Activated CD8-positive, alpha-beta T cell treated with anti-CD3 and anti-CD28 coated beads, Interleukin-2, amount 10 ng/mL, durations not matched to agents 7 days and 5 days (primary cell): ENCODE data around the gene TSPO. TPM values are rescaled to one million over a fixed set of nuclear protein-coding genes. Genes with fewer than 3 reads are reported as not detected.
"Not testable (repeated sequence)": the region's sequence is repeated elsewhere in the genome, so short reads cannot be mapped to it uniquely, and the experiment has no call there.

Source experiments
- ATAC-seq: fragments of 150-1000 bp; cut with Tn5 transposase; one replicate; pipeline ENCODE4 v1.10.0; 2021; ENCODE audit warnings: moderate library complexity
- CTCF ChIA-PET: fragments of 350-600 bp; sonication (Branson Sonifier 250); formaldehyde crosslinking; loops from one replicate; lab custom pipeline; 2021; ENCODE audit warnings: antibody characterized with exemption; lab: Charles Lee
- POLR2A ChIA-PET: fragments of 350-600 bp; sonication (Branson Sonifier 250); formaldehyde crosslinking; loops from one replicate; lab custom pipeline; 2021; ENCODE audit warnings: antibody characterized with exemption; lab: Charles Lee
- DNase-seq: peaks from one replicate; pipeline ENCODE4 v3.0.0-alpha.2; 2020
- H3K27ac Mint-ChIP-seq: one replicate; pipeline ENCODE4 v1.8.0; 2021; ENCODE audit warnings: mild to moderate bottlenecking, mixed read lengths
- H3K27me3 Mint-ChIP-seq: one replicate; pipeline ENCODE4 v1.8.0; 2021; ENCODE audit warnings: low read depth, mixed read lengths
- H3K36me3 Mint-ChIP-seq: one replicate; pipeline ENCODE4 v1.8.0; 2021; ENCODE audit warnings: low read depth, mixed read lengths
- H3K4me1 Mint-ChIP-seq: one replicate; pipeline ENCODE4 v1.8.0; 2021; ENCODE audit warnings: low read depth, mixed read lengths
- H3K4me3 Mint-ChIP-seq: one replicate; pipeline ENCODE4 v1.8.0; 2021; ENCODE audit warnings: mild to moderate bottlenecking, mixed read lengths
- H3K9me3 Mint-ChIP-seq: one replicate; pipeline ENCODE4 v1.8.0; 2022; ENCODE audit warnings: mixed read lengths; ENCODE audit not compliant: insufficient read depth
- total RNA-seq, 2 experiments: library from RNA; stranded (reverse); gene quantifications; one replicate each; pipeline ENCODE4 v1.2.3, GENCODE V29; 2021

The TSPO gene
- total RNA-seq, 2 experiments from 2014 or later, result 90.0 to 91.8 TPM

GRCh38 chr22:43134553-43134952 lies 16.8 kb upstream of the TSPO start:
- H3K4me3 Mint-ChIP-seq, result no peak overlapping the region
- no peaks in the 10 kb centered on the region for H3K4me1 Mint-ChIP-seq
- H3K9me3 Mint-ChIP-seq, result no peaks in the 10 kb centered on the region
- POLR2A ChIA-PET, result interaction anchor here (0.6 kb wide), 1 partner anchor 12 kb away, joined by 4 read pairs; no protein-coding TSS in a partner anchor
- DNase-seq (no peak), ATAC-seq (no peak)
- H3K27ac Mint-ChIP-seq, result no peak overlapping the region
- CTCF ChIA-PET, result no interaction called here
- H3K27me3 Mint-ChIP-seq, result no peaks in the 10 kb centered on the region
- peaks cover 30% of the 10 kb centered on the region for H3K36me3 Mint-ChIP-seq

GRCh38 chr22:43135565-43135964 lies 15.8 kb upstream of the TSPO start:
- peaks cover 35% of the 10 kb centered on the region for H3K36me3 Mint-ChIP-seq
- CTCF ChIA-PET, result interaction anchor here (1.1 to 2.7 kb wide), 3 partner anchors 8 to 37 kb away, joined by 3 to 6 read pairs (median 3); partner anchors contain the start of gene MCAT
- H3K4me1 Mint-ChIP-seq, result no peaks in the 10 kb centered on the region
- no peak overlapping the region for H3K4me3 Mint-ChIP-seq
- no peak overlapping the region for H3K27ac Mint-ChIP-seq
- no peak for DNase-seq
- ATAC-seq, result no peak
- POLR2A ChIA-PET, result no interaction called here
- no peaks in the 10 kb centered on the region for H3K27me3 Mint-ChIP-seq
- H3K9me3 Mint-ChIP-seq, result no peaks in the 10 kb centered on the region

- H3K4me1 Mint-ChIP-seq, result peaks cover 5% of the 10 kb centered on the region
- no peaks in the 10 kb centered on the region for H3K9me3 Mint-ChIP-seq
- peaks cover 41% of the 10 kb centered on the region for H3K36me3 Mint-ChIP-seq
- ChIA-PET POLR2A (no interaction called here), CTCF (interaction anchor here (0.6 to 2.7 kb wide), 8 partner anchors 8 to 52 kb away, joined by 3 to 6 read pairs (median 3); partner anchors contain the start of gene MCAT)
- no peaks in the 10 kb centered on the region for H3K27me3 Mint-ChIP-seq
- ATAC-seq, result peak; percentile 85
- no peak overlapping the region for H3K27ac Mint-ChIP-seq
- DNase-seq, result peak; percentile 55
- no peak overlapping the region for H3K4me3 Mint-ChIP-seq
Observed at GRCh38 chr22:43136255-43136654, 15.1 kb upstream of the TSPO start.

GRCh38 chr22:43136801-43137200 lies 14.6 kb upstream of the TSPO start:
- Mint-ChIP-seq H3K4me3 (no peak overlapping the region), H3K9me3 (no peaks in the 10 kb centered on the region), H3K27ac (no peak overlapping the region), H3K36me3 (peaks cover 41% of the 10 kb centered on the region), H3K4me1 (peaks cover 10% of the 10 kb centered on the region), H3K27me3 (no peaks in the 10 kb centered on the region)
- no peak for ATAC-seq
- ChIA-PET POLR2A (no interaction called here), CTCF (interaction anchor here (0.6 to 2.7 kb wide), 7 partner anchors 9 to 53 kb away, joined by 3 to 6 read pairs (median 3); no protein-coding TSS in a partner anchor)
- DNase-seq, result no peak

GRCh38 chr22:43142880-43143562 lies 8.3 kb upstream of the TSPO start, which contains the start of gene MCAT:
Gene MCAT (minus strand): TSS chr22:43143398. CDS start chr22:43143348, 50 bp downstream.
- POLR2A ChIA-PET, result interaction anchor here (0.6 to 1.4 kb wide), 3 partner anchors 8 to 286 kb away, joined by 3 to 4 read pairs (median 3); partner anchors contain the start of genes ARFGAP3 and TSPO
- CTCF ChIA-PET, result interaction anchor here (1.1 to 1.8 kb wide), 4 partner anchors 8 to 204 kb away, joined by 3 to 6 read pairs (median 3); partner anchors contain the start of gene BIK
- peak; percentile 85 for ATAC-seq
- Mint-ChIP-seq H3K9me3 (no peaks in the 10 kb centered on the region), H3K4me3 (peak within 1 kb of the TSS; percentile 88), H3K27me3 (no peaks in the 10 kb centered on the region), H3K27ac (peak within 1 kb of the TSS; percentile 89), H3K36me3 (peaks cover 20% of the 10 kb centered on the region), H3K4me1 (peaks cover 34% of the 10 kb centered on the region)
- DNase-seq, result peak; percentile 79

- H3K4me1 Mint-ChIP-seq, result peaks cover 42% of the 10 kb centered on the region
- H3K27ac Mint-ChIP-seq, result no peak overlapping the region
- POLR2A ChIA-PET, result interaction anchor here (0.9 kb wide), 1 partner anchor 288 kb away, joined by 5 read pairs; the partner anchor contains the start of gene ARFGAP3
- no peaks in the 10 kb centered on the region for H3K9me3 Mint-ChIP-seq
- no peaks in the 10 kb centered on the region for H3K27me3 Mint-ChIP-seq
- ATAC-seq (no peak), DNase-seq (no peak)
- no peak overlapping the region for H3K4me3 Mint-ChIP-seq
- peaks cover 13% of the 10 kb centered on the region for H3K36me3 Mint-ChIP-seq
- CTCF ChIA-PET, result no interaction called here
Observed at GRCh38 chr22:43144949-43145348, 6.4 kb upstream of the TSPO start.

- H3K27ac Mint-ChIP-seq, H3K27me3 Mint-ChIP-seq, H3K9me3 Mint-ChIP-seq, ATAC-seq, DNase-seq, H3K4me3 Mint-ChIP-seq: not testable (repeated sequence)
- Mint-ChIP-seq H3K36me3 (peaks cover 10% of the 10 kb centered on the region), H3K4me1 (peaks cover 43% of the 10 kb centered on the region)
- ChIA-PET CTCF (interaction anchor here (0.6 kb wide), 1 partner anchor 12 kb away, joined by 3 read pairs; no protein-coding TSS in a partner anchor), POLR2A (interaction anchor here (0.9 kb wide), 1 partner anchor 289 kb away, joined by 5 read pairs; the partner anchor contains the start of gene ARFGAP3)
Observed at GRCh38 chr22:43145371-43145770, 6.0 kb upstream of the TSPO start.

GRCh38 chr22:43146332-43146731 lies 5.0 kb upstream of the TSPO start:
- POLR2A ChIA-PET, ATAC-seq, H3K27me3 Mint-ChIP-seq, DNase-seq, H3K9me3 Mint-ChIP-seq, H3K27ac Mint-ChIP-seq, CTCF ChIA-PET, H3K36me3 Mint-ChIP-seq, H3K4me3 Mint-ChIP-seq: not testable (repeated sequence)
- peaks cover 46% of the 10 kb centered on the region for H3K4me1 Mint-ChIP-seq

- ChIA-PET POLR2A (no interaction called here), CTCF (interaction anchor here (0.6 to 1.3 kb wide), 3 partner anchors 9 to 527 kb away, joined by 3 to 4 read pairs (median 3); no protein-coding TSS in a partner anchor)
- no peak overlapping the region for H3K27ac Mint-ChIP-seq
- ATAC-seq (no peak), DNase-seq (no peak)
- H3K36me3 Mint-ChIP-seq, result peaks cover 3% of the 10 kb centered on the region
- peaks cover 43% of the 10 kb centered on the region for H3K4me1 Mint-ChIP-seq
- H3K27me3 Mint-ChIP-seq, result no peaks in the 10 kb centered on the region
- peak overlapping the region; percentile 12 for H3K4me3 Mint-ChIP-seq
- no peaks in the 10 kb centered on the region for H3K9me3 Mint-ChIP-seq
Observed at GRCh38 chr22:43147821-43148220, 3.5 kb upstream of the TSPO start.

- Mint-ChIP-seq H3K4me3 (no peak overlapping the region), H3K27me3 (no peaks in the 10 kb centered on the region)
- peak; percentile 27 for DNase-seq
Observed at GRCh38 chr22:43148581-43148980, 2.8 kb upstream of the TSPO start.

GRCh38 chr22:43150731-43151206 lies 590 bp upstream of the TSPO start:
- Mint-ChIP-seq H3K4me3 (peak overlapping the region; percentile 87), H3K9me3 (no peaks in the 10 kb centered on the region)

More at GRCh38 chr22:43148581-43148980, 2.8 kb upstream of the TSPO start:
- ChIA-PET CTCF (interaction anchor here (1.3 kb wide), 1 partner anchor 39 kb away, joined by 4 read pairs; no protein-coding TSS in a partner anchor), POLR2A (interaction anchor here (0.6 kb wide), 1 partner anchor 493 kb away, joined by 4 read pairs; no protein-coding TSS in a partner anchor)
- no peaks in the 10 kb centered on the region for H3K36me3 Mint-ChIP-seq
- no peaks in the 10 kb centered on the region for H3K9me3 Mint-ChIP-seq
- peaks cover 41% of the 10 kb centered on the region for H3K4me1 Mint-ChIP-seq
- ATAC-seq, result no peak
- peak overlapping the region; percentile 52 for H3K27ac Mint-ChIP-seq

More at GRCh38 chr22:43150731-43151206, 590 bp upstream of the TSPO start:
- CTCF ChIA-PET, result no interaction called here
- Mint-ChIP-seq H3K27ac (peak overlapping the region; percentile 92), H3K27me3 (no peaks in the 10 kb centered on the region), H3K36me3 (no peaks in the 10 kb centered on the region), H3K4me1 (peaks cover 36% of the 10 kb centered on the region)
- ATAC-seq (no peak), DNase-seq (no peak)
- POLR2A ChIA-PET, result interaction anchor here (1.2 to 1.3 kb wide), 2 partner anchors 8 to 37 kb away, joined by 3 read pairs; no protein-coding TSS in a partner anchor
